Measurements from ENCODE around the gene ANO10. TPM values are rescaled to one million over a fixed set of nuclear protein-coding genes. Genes with fewer than 3 reads are reported as not detected.
"Not testable (repeated sequence)": the region's sequence is repeated elsewhere in the genome, so short reads cannot be mapped to it uniquely, and the experiment has no call there.

ANO10 gene
- total RNA-seq, 2 experiments from 2014 or later = 8.4 to 8.5 TPM

DNA sequence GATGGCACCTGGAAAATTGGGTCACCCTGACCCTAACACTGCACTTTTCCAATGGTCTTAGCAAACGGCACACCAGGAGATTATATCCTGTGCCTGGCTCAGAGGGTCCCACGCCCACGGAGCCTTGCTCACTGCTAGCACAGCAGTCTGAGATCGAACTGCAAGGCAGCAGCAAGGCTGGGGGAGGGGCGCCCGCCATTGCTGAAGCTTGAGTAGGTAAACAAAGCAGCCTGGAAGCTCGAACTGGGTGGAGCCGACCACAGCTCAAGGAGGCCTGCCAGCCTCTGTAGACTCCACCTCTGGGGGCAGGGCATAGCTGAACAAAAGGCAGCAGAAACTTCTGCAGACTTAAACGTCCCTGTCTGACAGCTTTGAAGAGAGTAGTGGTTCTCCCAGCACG lies 29.9 kb downstream of the ANO10 start:
- H3K27ac Mint-ChIP-seq; POLR2A ChIA-PET; CTCF ChIA-PET; H3K4me3 Mint-ChIP-seq; DNase-seq; H3K4me1 Mint-ChIP-seq (ENCODE audit: low read depth); H3K27me3 Mint-ChIP-seq; intact Hi-C loops (cut with micrococcal nuclease): not testable (repeated sequence)
- H3K36me3 Mint-ChIP-seq = peaks cover 50% of the 10 kb centered on the region
- peaks cover 23% of the 10 kb centered on the region for H3K9me3 Mint-ChIP-seq

DNA sequence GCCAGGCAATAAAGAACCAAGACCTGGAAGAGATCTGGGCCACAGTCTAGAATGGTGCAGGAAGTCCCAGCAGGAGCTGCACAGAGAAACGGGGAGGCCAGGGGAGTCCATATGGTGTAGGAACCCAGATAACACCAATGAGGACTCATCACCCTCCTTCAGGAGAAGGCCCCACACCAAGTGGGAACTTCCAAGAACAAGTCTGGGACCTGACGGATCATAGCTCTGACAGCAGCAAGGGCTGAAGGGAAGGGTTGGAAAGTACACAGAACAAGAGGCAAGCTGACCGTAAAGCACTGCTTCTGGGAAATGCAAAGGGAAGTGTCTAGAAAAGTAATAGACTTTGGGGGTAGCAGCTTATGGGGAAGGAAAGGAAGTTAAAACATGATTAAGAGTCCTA lies 34.5 kb downstream of the ANO10 start:
- no peak overlapping the region for H3K27ac Mint-ChIP-seq
- POLR2A ChIA-PET = interaction anchor here (0.6 kb wide), 1 partner anchor 1223 kb away, joined by 3 read pairs; no protein-coding TSS in a partner anchor
- peaks cover 10% of the 10 kb centered on the region for H3K4me1 Mint-ChIP-seq (ENCODE audit: low read depth)
- H3K9me3 Mint-ChIP-seq = peaks cover 3% of the 10 kb centered on the region
- no peak for DNase-seq
- peaks cover 13% of the 10 kb centered on the region for H3K36me3 Mint-ChIP-seq
- CTCF ChIA-PET = interaction anchor here (0.7 kb wide), 1 partner anchor 425 kb away, joined by 3 read pairs; no protein-coding TSS in a partner anchor
- H3K4me3 Mint-ChIP-seq = no peak overlapping the region
- H3K27me3 Mint-ChIP-seq = no peaks in the 10 kb centered on the region
- intact Hi-C loops (cut with micrococcal nuclease) = no loop called here

DNA sequence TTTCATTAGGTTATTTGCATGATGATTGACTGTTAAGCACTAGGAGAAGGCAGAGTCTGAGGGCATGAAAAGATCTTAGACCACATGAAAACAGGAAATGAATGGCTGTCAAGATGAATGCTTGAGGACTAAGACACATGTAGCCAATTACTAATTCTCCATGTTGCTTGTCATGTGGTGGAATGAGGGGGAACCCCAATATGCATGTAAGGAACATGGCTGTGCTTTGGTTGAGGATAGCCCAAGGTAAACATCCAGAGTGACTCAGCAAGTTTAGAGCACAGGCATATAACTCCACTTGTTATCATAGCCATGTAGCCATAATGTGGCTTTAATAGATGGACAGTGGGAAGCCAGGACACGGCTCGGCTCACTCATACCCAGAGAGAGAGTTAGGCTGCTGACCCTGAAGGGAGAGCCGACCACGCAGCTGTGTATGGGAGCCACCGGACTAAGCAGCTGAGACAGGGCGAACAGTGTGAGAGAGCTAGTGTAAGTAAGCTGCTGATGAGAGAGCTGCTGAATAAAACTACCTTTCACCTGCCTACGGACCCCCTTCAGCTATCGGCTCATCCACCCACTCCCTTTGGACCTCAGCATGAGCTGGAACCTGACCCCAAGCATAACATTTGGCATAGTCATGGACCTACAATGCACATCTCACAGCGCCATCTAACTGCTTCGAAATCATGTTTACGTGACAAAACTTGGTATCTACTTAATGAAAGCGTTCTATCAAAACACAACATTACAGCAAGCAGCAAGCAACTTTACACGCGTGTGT lies 37.6 kb downstream of the ANO10 start:
- Mint-ChIP-seq H3K27ac (no peak overlapping the region), H3K9me3 (no peaks in the 10 kb centered on the region), H3K4me3 (no peak overlapping the region), H3K27me3 (no peaks in the 10 kb centered on the region), H3K36me3 (no peaks in the 10 kb centered on the region), H3K4me1 (ENCODE audit: low read depth) (peaks cover 10% of the 10 kb centered on the region)
- intact Hi-C loops (cut with micrococcal nuclease) = no loop called here
- DNase-seq = peak; percentile 9
- ChIA-PET POLR2A (no interaction called here), CTCF (interaction anchor here (0.6 kb wide), 1 partner anchor 670 kb away, joined by 3 read pairs; no protein-coding TSS in a partner anchor)

DNA sequence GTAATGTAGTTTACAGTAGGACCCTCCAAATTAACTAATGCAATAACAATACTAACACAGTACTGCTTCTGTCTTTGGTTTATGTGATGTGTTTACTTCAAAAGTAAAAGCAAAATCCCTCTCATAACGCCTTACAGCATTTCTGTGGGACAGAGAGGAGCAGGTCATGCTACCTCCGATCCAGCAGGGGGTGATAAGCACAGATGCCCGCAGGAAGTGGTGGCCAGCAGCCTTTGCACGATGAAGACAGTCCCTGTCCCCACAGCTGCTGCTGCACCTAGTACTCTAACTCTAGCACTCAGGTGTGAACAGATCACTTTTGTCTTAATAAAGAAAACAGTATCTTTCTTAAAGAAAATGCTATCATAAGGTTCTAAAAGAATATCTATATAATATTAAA lies 38.3 kb downstream of the ANO10 start:
- Mint-ChIP-seq H3K27ac (no peak overlapping the region), H3K4me3 (no peak overlapping the region), H3K4me1 (ENCODE audit: low read depth) (peaks cover 10% of the 10 kb centered on the region), H3K27me3 (no peaks in the 10 kb centered on the region), H3K9me3 (no peaks in the 10 kb centered on the region), H3K36me3 (no peaks in the 10 kb centered on the region)
- intact Hi-C loops (cut with micrococcal nuclease) = no loop called here
- ChIA-PET CTCF (no interaction called here), POLR2A (no interaction called here)
- peak; percentile 9 for DNase-seq

DNA sequence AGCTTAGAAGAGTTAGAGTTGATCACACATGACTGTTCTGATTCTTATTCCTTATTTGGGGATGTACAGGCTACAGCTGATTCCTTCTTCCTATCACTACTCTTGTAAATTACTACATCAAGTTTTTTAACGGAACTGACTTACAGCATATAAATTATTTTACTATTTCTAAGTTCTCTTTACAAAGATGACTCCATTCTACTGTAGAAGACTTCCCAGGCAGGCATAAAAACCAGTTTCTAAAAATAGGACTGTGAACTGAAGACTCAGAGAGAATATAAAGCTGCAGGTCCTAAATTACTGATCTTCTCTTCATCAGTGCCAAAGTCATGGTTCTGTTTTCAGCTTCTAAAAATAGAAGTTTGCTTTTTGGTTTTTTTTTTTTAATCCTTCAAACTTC lies 38.9 kb downstream of the ANO10 start:
- Mint-ChIP-seq H3K36me3 (peaks cover 2% of the 10 kb centered on the region), H3K4me3 (no peak overlapping the region), H3K9me3 (no peaks in the 10 kb centered on the region), H3K4me1 (ENCODE audit: low read depth) (peaks cover 10% of the 10 kb centered on the region), H3K27me3 (no peaks in the 10 kb centered on the region), H3K27ac (no peak overlapping the region)
- no peak for DNase-seq
- CTCF ChIA-PET = no interaction called here
- POLR2A ChIA-PET = no interaction called here
- intact Hi-C loops (cut with micrococcal nuclease) = no loop called here

DNA sequence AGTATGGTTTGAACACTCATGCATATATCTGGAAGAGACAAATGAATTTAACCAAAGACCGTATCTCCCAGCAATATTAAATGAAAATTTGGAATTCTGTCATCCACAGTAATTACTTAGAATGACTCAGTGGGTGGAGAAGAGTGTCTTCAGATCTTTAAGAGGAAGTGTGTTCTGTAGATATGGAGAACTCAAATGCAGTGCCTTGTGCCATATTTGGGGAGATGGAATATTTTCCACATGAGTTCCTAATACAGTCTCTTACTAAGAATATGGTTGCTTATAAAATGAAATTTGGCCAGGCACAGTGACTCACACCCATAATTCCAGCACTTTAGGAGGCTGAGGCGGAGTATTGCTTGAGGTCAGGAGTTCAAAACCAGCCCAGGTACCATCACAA lies 40.5 kb downstream of the ANO10 start:
- H3K4me3 Mint-ChIP-seq = no peak overlapping the region
- POLR2A ChIA-PET = no interaction called here
- no peak for DNase-seq
- no peak overlapping the region for H3K27ac Mint-ChIP-seq
- CTCF ChIA-PET = interaction anchor here (0.6 kb wide), 1 partner anchor 685 kb away, joined by 4 read pairs; no protein-coding TSS in a partner anchor
- H3K9me3 Mint-ChIP-seq = no peaks in the 10 kb centered on the region
- no peaks in the 10 kb centered on the region for H3K27me3 Mint-ChIP-seq
- H3K36me3 Mint-ChIP-seq = peaks cover 7% of the 10 kb centered on the region
- intact Hi-C loops (cut with micrococcal nuclease) = no loop called here
- peaks cover 10% of the 10 kb centered on the region for H3K4me1 Mint-ChIP-seq (ENCODE audit: low read depth)

DNA sequence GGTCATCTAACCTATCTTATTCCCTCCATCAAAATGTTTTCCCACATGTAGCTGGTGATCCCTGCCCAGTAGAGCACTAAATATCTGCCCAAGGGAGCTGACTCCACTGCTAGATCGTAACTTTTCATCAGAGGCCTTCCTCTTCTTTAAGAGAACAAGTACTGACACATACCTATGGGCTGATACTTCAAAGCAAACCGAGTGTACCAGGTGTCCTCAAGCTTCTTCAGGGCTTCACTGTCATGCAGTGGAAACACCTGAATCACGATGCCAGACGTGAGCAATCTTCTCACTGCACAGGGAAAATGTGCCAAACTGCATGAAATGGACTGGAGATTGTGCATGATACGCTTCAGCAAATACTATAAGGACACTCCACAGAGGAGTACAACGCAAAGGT lies 41.6 kb downstream of the ANO10 start:
- no peak overlapping the region for H3K27ac Mint-ChIP-seq
- intact Hi-C loops (cut with micrococcal nuclease) = no loop called here
- H3K27me3 Mint-ChIP-seq = no peaks in the 10 kb centered on the region
- peaks cover 10% of the 10 kb centered on the region for H3K4me1 Mint-ChIP-seq (ENCODE audit: low read depth)
- no peak for DNase-seq
- ChIA-PET POLR2A (no interaction called here), CTCF (no interaction called here)
- H3K9me3 Mint-ChIP-seq = no peaks in the 10 kb centered on the region
- H3K36me3 Mint-ChIP-seq = peaks cover 12% of the 10 kb centered on the region
- H3K4me3 Mint-ChIP-seq = no peak overlapping the region

DNA sequence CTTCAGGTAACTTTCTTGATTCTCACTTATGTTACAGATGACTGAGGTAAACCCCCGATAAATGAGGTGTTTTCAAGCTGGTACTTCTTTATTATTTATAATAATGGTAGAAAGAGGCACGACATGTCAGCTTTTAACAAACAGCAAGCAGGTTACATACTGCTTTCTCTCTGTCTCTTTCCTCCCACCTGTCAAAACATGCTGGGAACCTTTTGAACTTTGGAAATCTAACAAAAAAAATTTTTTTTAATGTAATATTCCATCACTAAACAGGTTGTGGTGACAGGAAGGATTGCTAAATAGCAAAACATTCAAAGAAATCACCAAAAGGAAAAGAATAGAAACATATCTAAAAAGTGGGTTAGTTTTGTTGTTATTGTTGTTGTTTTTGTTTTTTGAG lies 48.2 kb downstream of the ANO10 start:
- Mint-ChIP-seq H3K4me3 (no peak overlapping the region), H3K36me3 (peaks cover 12% of the 10 kb centered on the region), H3K9me3 (no peaks in the 10 kb centered on the region), H3K4me1 (ENCODE audit: low read depth) (no peaks in the 10 kb centered on the region), H3K27me3 (no peaks in the 10 kb centered on the region), H3K27ac (no peak overlapping the region)
- CTCF ChIA-PET = no interaction called here
- intact Hi-C loops (cut with micrococcal nuclease) = no loop called here
- DNase-seq = no peak
- POLR2A ChIA-PET = no interaction called here

DNA sequence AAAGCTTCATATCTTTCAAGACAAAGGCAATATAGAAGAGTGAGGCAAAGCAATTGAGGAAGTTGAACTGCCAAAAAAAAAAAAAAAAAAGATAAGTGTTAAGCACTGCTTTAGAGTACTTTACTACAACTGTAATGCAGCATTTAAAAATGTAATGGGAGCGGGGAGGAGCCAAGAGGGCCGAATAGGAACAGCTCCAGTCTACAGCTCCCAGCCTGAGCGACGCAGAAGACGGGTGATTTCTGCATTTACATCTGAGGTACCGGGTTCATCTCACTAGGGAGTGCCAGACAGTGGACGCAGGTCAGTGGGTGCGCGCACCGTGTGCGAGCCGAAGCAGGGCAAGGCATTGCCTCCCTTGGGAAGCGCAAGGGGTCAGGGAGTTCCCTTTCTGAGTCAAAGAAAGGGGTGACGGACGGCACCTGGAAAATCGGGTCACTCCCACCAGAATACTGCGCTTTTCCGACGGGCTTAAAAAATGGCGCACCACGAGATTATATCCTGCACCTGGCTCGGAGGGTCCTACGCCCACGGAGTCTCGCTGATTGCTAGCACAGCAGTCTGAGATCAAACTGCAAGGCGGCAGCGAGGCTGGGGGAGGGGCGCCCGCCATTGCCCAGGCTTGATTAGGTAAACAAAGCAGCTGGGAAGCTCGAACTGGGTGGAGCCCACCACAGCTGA lies 56.0 kb downstream of the ANO10 start:
- H3K36me3 Mint-ChIP-seq; CTCF ChIA-PET; intact Hi-C loops (cut with micrococcal nuclease); H3K4me3 Mint-ChIP-seq; H3K9me3 Mint-ChIP-seq; H3K4me1 Mint-ChIP-seq (ENCODE audit: low read depth); H3K27me3 Mint-ChIP-seq; H3K27ac Mint-ChIP-seq; POLR2A ChIA-PET; DNase-seq: not testable (repeated sequence)

DNA sequence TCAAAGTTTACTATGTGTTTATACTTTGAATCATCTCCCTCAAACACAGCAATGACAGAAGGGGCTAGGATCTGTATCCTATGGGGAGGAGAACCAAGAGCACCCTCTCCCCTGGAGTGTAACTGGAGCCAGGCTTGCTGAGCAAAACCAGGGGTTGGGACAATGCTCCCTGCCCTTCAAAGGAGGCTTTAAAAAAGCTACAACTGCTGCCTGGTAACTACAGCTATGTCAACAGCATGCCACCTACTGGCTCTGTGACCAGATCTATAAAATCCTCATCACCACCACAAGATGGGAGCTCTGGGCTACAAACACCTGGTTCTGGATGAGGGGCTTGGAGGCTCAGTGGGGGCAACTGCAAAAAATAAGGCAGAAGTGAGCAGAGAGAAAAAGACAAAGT lies 61.9 kb downstream of the ANO10 start:
- H3K27ac Mint-ChIP-seq = no peak overlapping the region
- no peaks in the 10 kb centered on the region for H3K27me3 Mint-ChIP-seq
- intact Hi-C loops (cut with micrococcal nuclease) = no loop called here

DNA sequence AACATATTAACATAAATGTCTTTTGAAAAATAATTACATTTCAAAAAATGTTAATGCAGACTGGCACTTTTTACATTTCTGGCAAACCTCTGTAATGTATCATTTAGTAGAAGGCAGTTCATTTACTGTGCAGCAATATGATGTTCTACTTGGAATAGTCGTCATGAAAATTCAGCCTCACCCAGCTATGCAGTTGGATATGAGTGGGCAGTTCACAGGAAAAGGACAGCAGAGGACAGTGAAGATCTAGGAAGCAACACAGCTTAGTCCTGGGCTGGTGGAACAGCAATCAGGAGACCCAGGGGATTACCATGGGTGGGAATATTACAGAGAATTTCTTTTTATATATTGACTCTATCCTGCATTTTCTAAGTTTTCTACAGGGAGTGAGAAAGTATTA lies 63.6 kb downstream of the ANO10 start:
- Mint-ChIP-seq H3K4me3 (no peak overlapping the region), H3K36me3 (peaks cover 3% of the 10 kb centered on the region), H3K27me3 (no peaks in the 10 kb centered on the region), H3K27ac (no peak overlapping the region), H3K9me3 (no peaks in the 10 kb centered on the region), H3K4me1 (ENCODE audit: low read depth) (no peaks in the 10 kb centered on the region)
- intact Hi-C loops (cut with micrococcal nuclease) = no loop called here
- POLR2A ChIA-PET = interaction anchor here (0.5 kb wide), 1 partner anchor 376 kb away, joined by 3 read pairs; no protein-coding TSS in a partner anchor
- CTCF ChIA-PET = no interaction called here
- no peak for DNase-seq

More for the DNA sequence above, 61.9 kb downstream of the ANO10 start:
- Mint-ChIP-seq H3K4me3 (no peak overlapping the region), H3K9me3 (no peaks in the 10 kb centered on the region), H3K4me1 (ENCODE audit: low read depth) (no peaks in the 10 kb centered on the region), H3K36me3 (peaks cover 1% of the 10 kb centered on the region)
- ChIA-PET CTCF (interaction anchor here (1.8 kb wide), 1 partner anchor 599 kb away, joined by 4 read pairs; no protein-coding TSS in a partner anchor), POLR2A (no interaction called here)
- no peak for DNase-seq

DNA sequence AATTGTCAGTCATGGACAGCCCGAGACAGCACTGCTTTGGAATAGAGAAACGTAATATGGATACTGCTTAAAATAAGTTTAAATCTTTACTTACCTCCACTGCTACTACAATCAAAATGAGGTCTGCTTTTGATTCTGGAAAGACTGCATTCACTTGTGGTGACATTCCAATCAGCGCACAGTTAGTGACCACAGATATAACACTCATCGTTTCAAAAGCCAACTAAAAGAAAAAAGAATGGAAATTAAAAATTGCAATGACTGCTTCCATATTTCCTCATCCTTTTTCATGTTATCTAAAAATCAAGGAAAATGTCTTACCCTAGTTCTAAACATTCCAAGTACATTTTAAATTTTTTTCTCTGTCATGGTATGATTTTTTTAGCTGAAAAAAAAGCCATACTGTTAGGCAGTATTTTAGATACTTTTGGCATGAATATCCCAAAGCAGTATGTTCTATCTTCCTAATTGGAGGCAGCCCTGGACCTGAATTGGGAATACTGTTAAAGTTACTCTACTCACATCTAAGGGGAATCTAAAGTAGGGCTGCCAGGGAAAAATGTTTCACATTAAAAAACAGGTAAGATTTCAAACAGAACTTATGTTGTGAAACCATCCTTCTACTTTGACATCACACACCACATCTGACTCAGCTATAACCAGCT lies 72.1 kb downstream of the ANO10 start:
- intact Hi-C loops (cut with micrococcal nuclease) = loop anchor here (10.0 kb wide), 1 partner anchor 565 kb away; no protein-coding TSS in a partner anchor
- Mint-ChIP-seq H3K27me3 (no peaks in the 10 kb centered on the region), H3K9me3 (no peaks in the 10 kb centered on the region), H3K4me3 (no peak overlapping the region), H3K27ac (no peak overlapping the region), H3K36me3 (peaks cover 2% of the 10 kb centered on the region), H3K4me1 (ENCODE audit: low read depth) (no peaks in the 10 kb centered on the region)
- POLR2A ChIA-PET = no interaction called here
- no peak for DNase-seq
- CTCF ChIA-PET = no interaction called here
